HepG2 (cell line): ENCODE measurements around the gene ZNF213. TPM values are rescaled to one million over a fixed set of nuclear protein-coding genes. Genes with fewer than 3 reads are reported as not detected.

ENCODE experiments used
- ADNP ChIP-seq: sonication (generic); formaldehyde crosslinking; IDR thresholded peaks from 2 replicates; pipeline ENCODE4 v1.4.0; 2020; ENCODE audit warnings: missing genetic modification reagents
- ATRX ChIP-seq: sonication (generic); formaldehyde crosslinking; IDR thresholded peaks from 2 replicates; pipeline ENCODE4 v1.4.0; 2020; ENCODE audit warnings: missing genetic modification reagents, borderline replicate concordance
- GLI4 ChIP-seq: sonication (generic); formaldehyde crosslinking; IDR thresholded peaks from 2 replicates; pipeline ENCODE4 v1.5.1; 2020; ENCODE audit warnings: missing genetic modification reagents, mild to moderate bottlenecking, moderate library complexity, borderline replicate concordance
- HOXA5 ChIP-seq: sonication (generic); formaldehyde crosslinking; IDR thresholded peaks from 2 replicates; pipeline ENCODE4 v1.4.0; 2020; ENCODE audit warnings: missing genetic modification reagents
- MBD4 ChIP-seq: IDR thresholded peaks from 2 replicates; pipeline ENCODE4 v1.6.1; 2012; ENCODE audit warnings: low read length, inconsistent platforms, borderline replicate concordance
- MED8 ChIP-seq: sonication (generic); formaldehyde crosslinking; IDR thresholded peaks from 2 replicates; pipeline ENCODE4 v1.8.1; 2023; ENCODE audit warnings: mild to moderate bottlenecking, missing genetic modification reagents; ENCODE audit not compliant: insufficient replicate concordance
- POLR2AphosphoS2 ChIP-seq: IDR thresholded peaks from 2 replicates; pipeline ENCODE4 v1.6.1; 2011; ENCODE audit warnings: low read depth, low read length, improper control_type of control experiment
- RBM39 ChIP-seq: fragments of 200-400 bp; formaldehyde crosslinking; IDR thresholded peaks from one replicate; pipeline ENCODE4 v1.6.1; 2018; ENCODE audit warnings: antibody characterized with exemption, mild to moderate bottlenecking, low read depth, low read length; ENCODE audit not compliant: poor library complexity, severe bottlenecking
- SIX1 ChIP-seq: sonication (generic); formaldehyde crosslinking; IDR thresholded peaks from 2 replicates; pipeline ENCODE4 v1.4.0; 2020; ENCODE audit warnings: missing genetic modification reagents, borderline replicate concordance
- SNAPC2 ChIP-seq: sonication (generic); formaldehyde crosslinking; IDR thresholded peaks from 2 replicates; pipeline ENCODE4 v1.8.1; 2022; ENCODE audit warnings: mild to moderate bottlenecking, missing genetic modification reagents
- THAP9 ChIP-seq: sonication (generic); formaldehyde crosslinking; IDR thresholded peaks from 2 replicates; pipeline ENCODE4; 2020; ENCODE audit warnings: missing genetic modification reagents, mild to moderate bottlenecking, borderline replicate concordance
- YEATS2 ChIP-seq: sonication (generic); formaldehyde crosslinking; IDR thresholded peaks from 2 replicates; pipeline ENCODE4 v1.4.0; 2020; ENCODE audit warnings: missing genetic modification reagents, borderline replicate concordance
- ZBTB21 ChIP-seq: sonication (generic); formaldehyde crosslinking; IDR thresholded peaks from 2 replicates; pipeline ENCODE4 v1.4.0; 2020; ENCODE audit warnings: missing genetic modification reagents
- ZBTB34 ChIP-seq: sonication (generic); formaldehyde crosslinking; IDR thresholded peaks from 2 replicates; pipeline ENCODE4 v1.8.0; 2022; ENCODE audit warnings: mild to moderate bottlenecking, missing genetic modification reagents
- ZMYM2 ChIP-seq: sonication (generic); formaldehyde crosslinking; IDR thresholded peaks from 2 replicates; pipeline ENCODE4 v1.8.0; 2022; ENCODE audit warnings: mild to moderate bottlenecking, missing genetic modification reagents
- ZNF30 ChIP-seq: sonication (generic); formaldehyde crosslinking; IDR thresholded peaks from 2 replicates; pipeline ENCODE4 v1.5.0; 2020; ENCODE audit warnings: mild to moderate bottlenecking, missing genetic modification reagents
- ZNF350 ChIP-seq: sonication (generic); formaldehyde crosslinking; IDR thresholded peaks from 2 replicates; pipeline ENCODE4 v1.4.0; 2020; ENCODE audit warnings: mild to moderate bottlenecking, low read depth, missing genetic modification reagents, borderline replicate concordance
- ZNF383 ChIP-seq: sonication (generic); formaldehyde crosslinking; IDR thresholded peaks from 2 replicates; pipeline ENCODE4 v1.4.0; 2020; ENCODE audit warnings: missing genetic modification reagents, mild to moderate bottlenecking, borderline replicate concordance
- ZNF788 ChIP-seq: sonication (generic); formaldehyde crosslinking; IDR thresholded peaks from 2 replicates; pipeline ENCODE4 v1.5.0; 2020; ENCODE audit warnings: mild to moderate bottlenecking, missing genetic modification reagents, borderline replicate concordance
- ZNF878 ChIP-seq: sonication (generic); formaldehyde crosslinking; IDR thresholded peaks from 2 replicates; pipeline ENCODE4 v1.8.1; 2023; ENCODE audit warnings: mild to moderate bottlenecking, missing genetic modification reagents, moderate library complexity
- ZNF879 ChIP-seq: sonication (generic); formaldehyde crosslinking; IDR thresholded peaks from 2 replicates; pipeline ENCODE4 v1.8.1; 2023; ENCODE audit warnings: missing genetic modification reagents
- ZSCAN22 ChIP-seq: sonication (generic); formaldehyde crosslinking; IDR thresholded peaks from 2 replicates; pipeline ENCODE4 v1.4.0; 2020; ENCODE audit warnings: mild to moderate bottlenecking, missing genetic modification reagents
- ZSCAN25 ChIP-seq: sonication (generic); formaldehyde crosslinking; IDR thresholded peaks from 2 replicates; pipeline ENCODE4 v1.8.0; 2022; ENCODE audit warnings: mild to moderate bottlenecking, missing genetic modification reagents
- ZSCAN30 ChIP-seq: sonication (generic); formaldehyde crosslinking; IDR thresholded peaks from 2 replicates; pipeline ENCODE4 v1.5.0; 2020; ENCODE audit warnings: mild to moderate bottlenecking, missing genetic modification reagents
- polyA plus RNA-seq, 8 experiments: library from polyadenylated mRNA; depleted of rRNA in 3 of 8; stranded (reverse) in 7 of 8; unstranded in 1 of 8; fragments of >200 nt; fragmentation: Illumina TruSeq in 4 of 8; extraction: Trizol in 4 of 8; gene quantifications; 2 replicates each; pipeline versions ENCODE4 v1.2.1 to v1.2.3, GENCODE V29; 2011 to 2016; ENCODE audit warnings: low read depth in 4 of 8, missing spikeins in 1 of 8, mixed read lengths in 1 of 8; ENCODE audit not compliant: insufficient read depth in 1 of 8
- total RNA-seq, 5 experiments: library from RNA; depleted of rRNA; stranded (reverse); fragments of >200 nt; fragmentation: Illumina TruSeq; extraction: Trizol; gene quantifications; 2 replicates each; pipeline ENCODE4 v1.2.3, GENCODE V29; 2016; ENCODE audit warnings: low read depth in 1 of 5
- TF ChIP-seq, protein P1 (sequence below): sonication (generic); formaldehyde crosslinking; IDR thresholded peaks from 2 replicates; pipeline ENCODE4 v1.9.0; 2021; ENCODE audit warnings: missing genetic modification reagents, mild to moderate bottlenecking, borderline replicate concordance

ZNF213 gene
- total and polyA plus RNA-seq, 2 of the 13 experiments (the other 11 are each of a cell fraction or from before 2014, with no cell fraction given): 0.59 to 0.97 TPM

DNA sequence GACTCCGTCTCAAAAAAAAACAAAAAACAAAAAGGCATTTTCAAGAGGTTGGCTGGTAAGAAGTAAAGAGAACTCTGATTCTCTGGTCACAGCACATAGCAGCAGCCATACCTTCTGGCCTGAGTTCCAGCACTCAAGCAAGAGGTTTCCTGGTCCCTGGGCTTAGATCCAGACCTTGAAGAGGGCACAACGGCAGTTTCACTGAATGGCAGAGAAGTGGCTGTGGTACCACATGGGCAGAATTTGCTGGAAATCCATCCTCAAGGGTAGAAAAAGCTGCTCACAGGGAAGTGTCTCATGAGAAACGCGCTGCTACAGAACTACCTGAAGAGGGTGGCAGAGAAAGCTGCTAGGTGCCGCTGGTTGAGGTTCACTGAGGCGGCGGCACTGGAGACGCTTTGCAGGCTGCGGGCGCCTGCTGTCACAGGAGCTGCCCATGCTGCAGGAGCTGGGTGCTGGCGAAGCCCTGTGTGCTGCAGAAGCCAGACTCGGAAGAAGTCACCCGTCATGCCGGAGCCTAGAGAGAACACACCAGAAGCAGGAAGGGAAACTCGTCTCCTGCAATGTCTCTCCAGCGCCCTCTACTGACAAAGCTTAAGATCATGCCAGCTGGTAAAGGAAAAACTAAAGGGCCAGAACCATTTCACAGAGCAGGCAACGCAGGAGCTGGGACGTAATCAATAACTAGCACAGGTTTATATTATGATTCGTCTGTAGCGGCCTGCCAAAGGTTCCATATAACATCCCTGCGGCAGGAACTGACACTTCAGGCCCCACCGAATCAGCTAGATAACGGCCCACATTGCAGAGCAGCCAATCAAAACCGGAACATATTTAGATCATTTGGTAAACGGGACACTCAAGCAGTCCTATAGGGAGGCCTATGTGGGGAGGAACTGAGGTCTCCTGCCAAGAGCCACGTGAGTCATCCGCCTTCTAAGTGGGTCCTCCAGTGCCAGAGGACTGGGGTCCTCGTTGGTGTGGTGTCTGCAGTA is 5.4 kb upstream of the ZNF213 start (continued):
- TF ChIP-seq ADNP (CRISPR knock-in tag) (no peak), GLI4 (CRISPR knock-in tag) (no peak), HOXA5 (no peak), ZSCAN30 (CRISPR knock-in tag) (no peak), THAP9 (peak; percentile 23; the same call in 1 of the 2 replicates), ZNF30 (no peak), ZBTB34 (CRISPR knock-in tag) (no peak), SNAPC2 (CRISPR knock-in tag) (no peak), YEATS2 (CRISPR knock-in tag) (no peak), MBD4 (peak; percentile 56; the same call in 1 of the 2 replicates), ZMYM2 (CRISPR knock-in tag) (no peak), ZNF350 (CRISPR knock-in tag) (no peak; the same call in 1 of the 2 replicates), MED8 (CRISPR knock-in tag) (no peak), ZSCAN22 (CRISPR knock-in tag) (no peak), ZNF383 (no peak), ATRX (CRISPR knock-in tag) (no peak), ZNF879 (CRISPR knock-in tag) (no peak), ZNF878 (no peak), ZSCAN25 (no peak), POLR2AphosphoS2 (no peak), SIX1 (CRISPR knock-in tag) (no peak), ZNF788 (CRISPR knock-in tag) (no peak; the same call in 1 of the 2 replicates), ZBTB21 (CRISPR knock-in tag) (no peak), RBM39 (no peak)
- TF ChIP-seq, protein P1, sequence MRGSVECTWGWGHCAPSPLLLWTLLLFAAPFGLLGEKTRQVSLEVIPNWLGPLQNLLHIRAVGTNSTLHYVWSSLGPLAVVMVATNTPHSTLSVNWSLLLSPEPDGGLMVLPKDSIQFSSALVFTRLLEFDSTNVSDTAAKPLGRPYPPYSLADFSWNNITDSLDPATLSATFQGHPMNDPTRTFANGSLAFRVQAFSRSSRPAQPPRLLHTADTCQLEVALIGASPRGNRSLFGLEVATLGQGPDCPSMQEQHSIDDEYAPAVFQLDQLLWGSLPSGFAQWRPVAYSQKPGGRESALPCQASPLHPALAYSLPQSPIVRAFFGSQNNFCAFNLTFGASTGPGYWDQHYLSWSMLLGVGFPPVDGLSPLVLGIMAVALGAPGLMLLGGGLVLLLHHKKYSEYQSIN (CRISPR knock-in tag): no peak
